GM23338 (cell line): Measurements from ENCODE around the gene DOCK2.

ENCODE experiments used
- CREB1 ChIP-seq: fragments of 250-450 bp; sonication (Bioruptor Pico); IDR thresholded peaks from 2 replicates; pipeline ENCODE4 v1.5.0; 2020; ENCODE audit warnings: low read depth, mild to moderate bottlenecking, moderate library complexity
- CTCF ChIP-seq, 2 experiments: fragments of 200-600 bp in 1 of 2; sonication (generic) in 1 of 2; conservative IDR thresholded peaks; 2 replicates each; pipeline versions ENCODE4 v1.5.1 to v1.6.1; 2016 to 2017; ENCODE audit warnings: antibody characterized with exemption in 2 of 2, low read depth in 2 of 2, mild to moderate bottlenecking in 2 of 2, moderate library complexity in 1 of 2
- ETS1 ChIP-seq: IDR thresholded peaks from 2 replicates; pipeline ENCODE4 v1.6.1; 2016; ENCODE audit warnings: antibody characterized with exemption
- EZH2 ChIP-seq: fragments of 200-600 bp; sonication (generic); IDR thresholded peaks from one replicate; pipeline ENCODE4 v1.8.0; 2017; ENCODE audit warnings: antibody characterized with exemption, mild to moderate bottlenecking, low read depth; ENCODE audit not compliant: unreplicated experiment
- EZH2phosphoT487 ChIP-seq: fragments of 200-600 bp; sonication (generic); IDR thresholded peaks from one replicate; pipeline ENCODE4 v1.8.1; 2018; ENCODE audit warnings: antibody characterized with exemption; ENCODE audit not compliant: unreplicated experiment
- JUNB ChIP-seq: IDR thresholded peaks from one replicate; pipeline ENCODE4 v1.6.1; 2016; ENCODE audit warnings: antibody characterized with exemption; ENCODE audit not compliant: unreplicated experiment
- POLR2AphosphoS5 ChIP-seq: IDR thresholded peaks from 2 replicates; pipeline ENCODE4 v1.6.1; 2016; ENCODE audit warnings: antibody characterized with exemption, low read depth
- REST ChIP-seq: IDR thresholded peaks from one replicate; pipeline ENCODE4 v1.6.1; 2018; ENCODE audit warnings: antibody characterized with exemption; ENCODE audit not compliant: unreplicated experiment
- STAT1 ChIP-seq: IDR thresholded peaks from one replicate; pipeline ENCODE4 v1.6.1; 2016; ENCODE audit warnings: antibody characterized with exemption; ENCODE audit not compliant: unreplicated experiment
- ZNF114 ChIP-seq: fragments of 250-450 bp; sonication (Bioruptor Pico); IDR thresholded peaks from 2 replicates; pipeline ENCODE4 v1.5.0; 2020; ENCODE audit warnings: mild to moderate bottlenecking, moderate library complexity
- ZNF331 ChIP-seq: fragments of 250-450 bp; sonication (Bioruptor Pico); IDR thresholded peaks from 2 replicates; pipeline ENCODE4 v1.5.0; 2020; ENCODE audit warnings: low read depth, mild to moderate bottlenecking, moderate library complexity
- ZNF462 ChIP-seq: fragments of 250-450 bp; sonication (Bioruptor Pico); IDR thresholded peaks from 2 replicates; pipeline ENCODE4 v1.5.0; 2020; ENCODE audit warnings: mild to moderate bottlenecking, moderate library complexity

GRCh38 chr5:169869066-169869465, 232.0 kb downstream of the DOCK2 start:
- TF ChIP-seq EZH2phosphoT487: no peak
- no peak for TF ChIP-seq CTCF (conservative IDR thresholded peaks at IDR 0.05; ENCODE audit: low read depth in 2 of 2)
- no peak for TF ChIP-seq ZNF331 (CRISPR knock-in tag)
- TF ChIP-seq CREB1 (CRISPR knock-in tag): no peak
- TF ChIP-seq EZH2: no peak
- TF ChIP-seq POLR2AphosphoS5: no peak
- no peak for TF ChIP-seq REST
- TF ChIP-seq ETS1: no peak
- TF ChIP-seq ZNF462 (CRISPR knock-in tag): no peak
- TF ChIP-seq STAT1: no peak
- TF ChIP-seq ZNF114 (CRISPR knock-in tag): no peak
- no peak for TF ChIP-seq JUNB
